HCT116 (cell line): ENCODE results near the gene ZNF20. TPM values are rescaled to one million over a fixed set of nuclear protein-coding genes. Genes with fewer than 3 reads are reported as not detected.

Experiments used
- ATAC-seq: fragments of 200-7000 bp; cut with Tn5 transposase; 2 replicates; pipeline ENCODE4 v1.9.1; 2020; ENCODE audit warnings: mild to moderate bottlenecking, moderate library complexity
- BruUV-seq: library from RNA; stranded (reverse); fragments of 400-500 nt; replicated peaks from 2 replicates; lab custom pipeline; 2021; lab: Mats Ljungman, UMichigan
- CTCF ChIA-PET: fragments of 300-600 bp; sonication (Branson Sonifier 250); formaldehyde crosslinking; loops from one replicate; lab custom pipeline; 2021; ENCODE audit warnings: antibody characterized with exemption; lab: Charles Lee
- POLR2A ChIA-PET: fragments of 300-600, 350-600 bp; sonication (Branson Sonifier 250); formaldehyde crosslinking; loops from one replicate; lab custom pipeline; 2021; ENCODE audit warnings: antibody characterized with exemption; lab: Charles Lee
- RAD21 ChIA-PET, 2 experiments: fragments of 300-600 bp; sonication (Branson Sonifier 250); formaldehyde crosslinking; loops; one replicate each; lab custom pipeline; 2023; ENCODE audit warnings: low total read pairs in 2 of 2; ENCODE audit not compliant: uncharacterized antibody in 2 of 2, unreplicated experiment in 2 of 2, low non-redundant PET in 1 of 2; lab: Charles Lee
- DNase-seq: peaks from one replicate; pipeline ENCODE4 v3.0.0-alpha.2; 2010; ENCODE audit warnings: low read depth, low spot score
- H2AFZ ChIP-seq: fragments of 200-600 bp; shearing (Covaris generic), sonication (generic); 2 replicates; pipeline ENCODE4 v1.6.1; 2017; ENCODE audit warnings: low read depth, mixed run types, mixed read lengths, antibody characterized with exemption, low read length; ENCODE audit not compliant: poor library complexity, severe bottlenecking
- H3K27ac ChIP-seq: 2 replicates; pipeline ENCODE4 v1.5.1; 2012; ENCODE audit warnings: low read depth, low read length
- H3K27me3 ChIP-seq: fragments of 200-600 bp; sonication (generic); 2 replicates; pipeline ENCODE4 v1.6.1; 2016; ENCODE audit warnings: mixed run types, low read length, mixed read lengths; ENCODE audit not compliant: insufficient read depth
- H3K36me3 ChIP-seq, 2 experiments: fragments of 200-500 bp in 1 of 2; fragments of 200-600 bp in 1 of 2; sonication (Bioruptor generic) in 1 of 2; sonication (generic) in 1 of 2; 2 replicates each; pipeline versions ENCODE4 v1.5.1 to v1.6.1; 2014 to 2016; ENCODE audit warnings: low read length in 2 of 2, inconsistent platforms in 1 of 2, mixed read lengths in 1 of 2, mixed run types in 1 of 2; ENCODE audit not compliant: insufficient read depth in 2 of 2, control insufficient read depth in 1 of 2
- H3K4me1 ChIP-seq, 2 experiments: fragments of 200-600 bp in 1 of 2; sonication (generic) in 1 of 2; 2 replicates each; pipeline versions ENCODE4 v1.5.1 to v1.6.1; 2012 to 2017; ENCODE audit warnings: low read length in 2 of 2, inconsistent platforms in 1 of 2, mild to moderate bottlenecking in 1 of 2, mixed read lengths in 1 of 2, mixed run types in 1 of 2, moderate library complexity in 1 of 2; ENCODE audit not compliant: insufficient read depth in 2 of 2, control insufficient read depth in 1 of 2
- H3K4me2 ChIP-seq: fragments of 200-600 bp; sonication (generic); 2 replicates; pipeline ENCODE4 v1.6.1; 2017; ENCODE audit warnings: mixed run types, low read length, mixed read lengths
- H3K4me3 ChIP-seq, 2 experiments: fragments of 200-600 bp in 1 of 2; sonication (generic) in 1 of 2; replicated peaks in 1 of 2; 2 replicates each; pipeline ENCODE4 v1.5.1; 2011 to 2016; ENCODE audit warnings: low read length in 2 of 2, control low read depth in 1 of 2, low read depth in 1 of 2, mild to moderate bottlenecking in 1 of 2, mixed read lengths in 1 of 2, mixed run types in 1 of 2
- H3K79me2 ChIP-seq: fragments of 200-600 bp; sonication (generic); 2 replicates; pipeline ENCODE4 v1.6.1; 2017; ENCODE audit warnings: mild to moderate bottlenecking, mixed run types, low read length, moderate library complexity, mixed read lengths; ENCODE audit not compliant: insufficient read depth
- H3K9ac ChIP-seq: fragments of 200-600 bp; sonication (generic); 2 replicates; pipeline ENCODE4 v1.6.1; 2016; ENCODE audit warnings: low read length, mixed read lengths
- H3K9me2 ChIP-seq: fragments of 200-600 bp; sonication (generic), shearing (Covaris generic); 2 replicates; pipeline ENCODE4 v1.6.1; 2017; ENCODE audit warnings: mixed run types, mild to moderate bottlenecking, moderate library complexity; ENCODE audit not compliant: insufficient read depth
- H3K9me3 ChIP-seq, 2 experiments: fragments of 200-500 bp in 1 of 2; fragments of 200-600 bp in 1 of 2; sonication (Bioruptor generic) in 1 of 2; sonication (generic) in 1 of 2; 2 replicates each; pipeline ENCODE4 v1.6.1; 2014 to 2017; ENCODE audit warnings: low read length in 2 of 2, mixed read lengths in 2 of 2, inconsistent platforms in 1 of 2, low read depth in 1 of 2, mild to moderate bottlenecking in 1 of 2, mixed run types in 1 of 2, moderate library complexity in 1 of 2; ENCODE audit not compliant: control insufficient read depth in 1 of 2, insufficient read depth in 1 of 2
- H4K20me1 ChIP-seq: fragments of 200-600 bp; sonication (generic), shearing (Covaris generic); 2 replicates; pipeline ENCODE4 v1.6.1; 2017; ENCODE audit warnings: mixed run types, mild to moderate bottlenecking, moderate library complexity; ENCODE audit not compliant: insufficient read depth
- ELF1 ChIP-seq: IDR thresholded peaks from 2 replicates; pipeline ENCODE4 v1.6.1; 2012; ENCODE audit warnings: low read depth, borderline replicate concordance
- EZH2 ChIP-seq: fragments of 200-600 bp; sonication (generic); IDR thresholded peaks from 2 replicates; pipeline ENCODE4 v1.6.1; 2017; ENCODE audit warnings: antibody characterized with exemption, mixed run types
- EZH2phosphoT487 ChIP-seq: fragments of 200-600 bp; IDR thresholded peaks from 2 replicates; pipeline ENCODE4 v1.6.1; 2018; ENCODE audit warnings: antibody characterized with exemption, borderline replicate concordance
- FOSL1 ChIP-seq: IDR thresholded peaks from 2 replicates; pipeline ENCODE4 v1.6.1; 2012; ENCODE audit warnings: low read depth
- JUND ChIP-seq: IDR thresholded peaks from 2 replicates; pipeline ENCODE4 v1.6.1; 2012
- SIN3A ChIP-seq: IDR thresholded peaks from 2 replicates; pipeline ENCODE4 v1.6.1; 2012; ENCODE audit warnings: low read depth
- ZFX ChIP-seq: fragments of 450-650 bp; IDR thresholded peaks from 2 replicates; pipeline ENCODE4 v1.6.1; 2017
- intact Hi-C: fragments of 100-400 bp; cut with micrococcal nuclease; formaldehyde crosslinking; loops from 2 replicates; pipeline ENCODE4 v1.10.0; 2022
- total RNA-seq: library from RNA; stranded (reverse); gene quantifications from one replicate; pipeline ENCODE4 v1.2.1, GENCODE V29; 2021; ENCODE audit not compliant: unreplicated experiment
- TF ChIP-seq, protein P1 (sequence below), 3 experiments: fragments of 200-600 bp in 1 of 3; sonication (generic) in 1 of 3; IDR thresholded peaks in 2 of 3; conservative IDR thresholded peaks in 1 of 3; 2 replicates each; pipeline ENCODE4 v1.5.1; 2012 to 2017; ENCODE audit warnings: low read depth in 2 of 3, low read length in 2 of 3, antibody characterized with exemption in 1 of 3, borderline replicate concordance in 1 of 3, control low read depth in 1 of 3, mild to moderate bottlenecking in 1 of 3, mixed read lengths in 1 of 3, mixed run types in 1 of 3, moderate library complexity in 1 of 3; ENCODE audit not compliant: insufficient read depth in 1 of 3
- TF ChIP-seq, protein P2 (sequence below): IDR thresholded peaks from 2 replicates; pipeline ENCODE4 v1.6.1; 2012; ENCODE audit warnings: low read depth

Gene ZNF20
- total RNA-seq, 1 experiment from 2014 or later: 1.0 TPM

DNA sequence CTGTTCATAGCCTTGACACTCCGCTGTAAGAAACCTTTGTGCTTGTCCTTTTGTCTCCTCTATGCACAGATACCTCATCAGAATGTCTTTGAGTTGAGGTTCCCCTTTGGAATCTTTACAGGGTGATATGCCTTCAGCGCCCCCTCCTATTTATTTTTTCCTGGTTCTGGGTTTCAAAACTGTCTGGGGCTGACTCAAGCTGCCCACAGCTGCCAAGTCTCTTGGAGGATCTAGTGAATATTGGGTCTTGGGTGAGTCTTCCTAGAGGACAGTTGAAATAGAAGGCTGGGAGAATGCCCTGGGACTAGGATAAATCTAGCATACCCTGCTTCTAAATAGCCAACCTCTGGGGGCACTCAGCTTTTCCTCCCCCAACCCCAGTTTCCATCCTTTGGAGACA, 23.7 kb upstream of the ZNF20 start:
- no peaks in the 10 kb centered on the region for H4K20me1 ChIP-seq
- no peak overlapping the region for H2AFZ ChIP-seq
- BruUV-seq: no TSS peak
- CTCF ChIA-PET: no interaction called here
- no peaks in the 10 kb centered on the region for H3K36me3 ChIP-seq
- TF ChIP-seq SIN3A: no peak
- TF ChIP-seq, protein P1, sequence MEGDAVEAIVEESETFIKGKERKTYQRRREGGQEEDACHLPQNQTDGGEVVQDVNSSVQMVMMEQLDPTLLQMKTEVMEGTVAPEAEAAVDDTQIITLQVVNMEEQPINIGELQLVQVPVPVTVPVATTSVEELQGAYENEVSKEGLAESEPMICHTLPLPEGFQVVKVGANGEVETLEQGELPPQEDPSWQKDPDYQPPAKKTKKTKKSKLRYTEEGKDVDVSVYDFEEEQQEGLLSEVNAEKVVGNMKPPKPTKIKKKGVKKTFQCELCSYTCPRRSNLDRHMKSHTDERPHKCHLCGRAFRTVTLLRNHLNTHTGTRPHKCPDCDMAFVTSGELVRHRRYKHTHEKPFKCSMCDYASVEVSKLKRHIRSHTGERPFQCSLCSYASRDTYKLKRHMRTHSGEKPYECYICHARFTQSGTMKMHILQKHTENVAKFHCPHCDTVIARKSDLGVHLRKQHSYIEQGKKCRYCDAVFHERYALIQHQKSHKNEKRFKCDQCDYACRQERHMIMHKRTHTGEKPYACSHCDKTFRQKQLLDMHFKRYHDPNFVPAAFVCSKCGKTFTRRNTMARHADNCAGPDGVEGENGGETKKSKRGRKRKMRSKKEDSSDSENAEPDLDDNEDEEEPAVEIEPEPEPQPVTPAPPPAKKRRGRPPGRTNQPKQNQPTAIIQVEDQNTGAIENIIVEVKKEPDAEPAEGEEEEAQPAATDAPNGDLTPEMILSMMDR (IDR thresholded peaks at IDR 0.05 in 2 of 3, conservative IDR thresholded peaks at IDR 0.05 in 1 of 3; ENCODE audit: borderline replicate concordance in 1 of 3, insufficient read depth in 1 of 3, low read depth in 2 of 3, low read length in 2 of 3): no peak
- TF ChIP-seq ZFX: no peak
- TF ChIP-seq JUND: no peak
- no peak for TF ChIP-seq ELF1
- TF ChIP-seq EZH2phosphoT487: no peak
- no peak for TF ChIP-seq FOSL1
- TF ChIP-seq EZH2: no peak
- TF ChIP-seq, protein P2, sequence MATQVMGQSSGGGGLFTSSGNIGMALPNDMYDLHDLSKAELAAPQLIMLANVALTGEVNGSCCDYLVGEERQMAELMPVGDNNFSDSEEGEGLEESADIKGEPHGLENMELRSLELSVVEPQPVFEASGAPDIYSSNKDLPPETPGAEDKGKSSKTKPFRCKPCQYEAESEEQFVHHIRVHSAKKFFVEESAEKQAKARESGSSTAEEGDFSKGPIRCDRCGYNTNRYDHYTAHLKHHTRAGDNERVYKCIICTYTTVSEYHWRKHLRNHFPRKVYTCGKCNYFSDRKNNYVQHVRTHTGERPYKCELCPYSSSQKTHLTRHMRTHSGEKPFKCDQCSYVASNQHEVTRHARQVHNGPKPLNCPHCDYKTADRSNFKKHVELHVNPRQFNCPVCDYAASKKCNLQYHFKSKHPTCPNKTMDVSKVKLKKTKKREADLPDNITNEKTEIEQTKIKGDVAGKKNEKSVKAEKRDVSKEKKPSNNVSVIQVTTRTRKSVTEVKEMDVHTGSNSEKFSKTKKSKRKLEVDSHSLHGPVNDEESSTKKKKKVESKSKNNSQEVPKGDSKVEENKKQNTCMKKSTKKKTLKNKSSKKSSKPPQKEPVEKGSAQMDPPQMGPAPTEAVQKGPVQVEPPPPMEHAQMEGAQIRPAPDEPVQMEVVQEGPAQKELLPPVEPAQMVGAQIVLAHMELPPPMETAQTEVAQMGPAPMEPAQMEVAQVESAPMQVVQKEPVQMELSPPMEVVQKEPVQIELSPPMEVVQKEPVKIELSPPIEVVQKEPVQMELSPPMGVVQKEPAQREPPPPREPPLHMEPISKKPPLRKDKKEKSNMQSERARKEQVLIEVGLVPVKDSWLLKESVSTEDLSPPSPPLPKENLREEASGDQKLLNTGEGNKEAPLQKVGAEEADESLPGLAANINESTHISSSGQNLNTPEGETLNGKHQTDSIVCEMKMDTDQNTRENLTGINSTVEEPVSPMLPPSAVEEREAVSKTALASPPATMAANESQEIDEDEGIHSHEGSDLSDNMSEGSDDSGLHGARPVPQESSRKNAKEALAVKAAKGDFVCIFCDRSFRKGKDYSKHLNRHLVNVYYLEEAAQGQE: no peak
- peaks cover 0 to 3% of the 10 kb centered on the region in 2 experiments; a peak in 1 of 4 replicates for H3K4me1 ChIP-seq
- RAD21 ChIA-PET: no interaction called here
- H3K9me2 ChIP-seq: no peaks in the 10 kb centered on the region
- no peaks in the 10 kb centered on the region for H3K27me3 ChIP-seq
- intact Hi-C loops: loop anchor here (5.0 kb wide), 1 partner anchor 128 kb away; the partner anchor contains the start of gene ZNF44
- peak overlapping the region; percentile 68 for H3K9ac ChIP-seq
- H3K9me3 ChIP-seq: peaks cover 5 to 10% of the 10 kb centered on the region in 2 experiments; a peak in 2 of 4 replicates
- POLR2A ChIA-PET: no interaction called here
- ATAC-seq (no peak), DNase-seq (no peak)
- peak overlapping the region; percentile 79 for H3K4me2 ChIP-seq
- H3K4me3 ChIP-seq: peak overlapping the region; percentile 76 to 80
- no peak overlapping the region; the same call in 1 of the 2 replicates for H3K27ac ChIP-seq
- no peaks in the 10 kb centered on the region; the same call in 1 of the 2 replicates for H3K79me2 ChIP-seq
